Coronary artery (tissue), 2 donors: ENCODE data around the gene ARNT2.

Experiments
- DNase-seq: peaks from one replicate; pipeline ENCODE4 v3.0.0-alpha.2; 2017; ENCODE audit warnings: low spot score
- H3K27ac ChIP-seq, 2 donors: fragments of 200-600 bp; sonication (generic); one replicate each; pipeline ENCODE4 v1.5.1; 2016 to 2019
- H3K4me3 ChIP-seq: fragments of 200-600 bp; sonication (generic); 2 replicates; pipeline ENCODE4 v1.5.1; 2016; ENCODE audit warnings: mild to moderate bottlenecking, moderate library complexity
- CTCF ChIP-seq: fragments of 200-600 bp; sonication (generic); IDR thresholded peaks from one replicate; pipeline ENCODE4 v1.5.1; 2019; ENCODE audit warnings: antibody characterized with exemption

ARNT2 gene

GRCh38 chr15:80476036-80476435 lies 71.9 kb downstream of the ARNT2 start:
- no peak for DNase-seq
- H3K27ac ChIP-seq = no peak overlapping the region
- no peak overlapping the region for H3K4me3 ChIP-seq
- TF ChIP-seq CTCF = no peak

GRCh38 chr15:80478075-80478474 lies 73.9 kb downstream of the ARNT2 start:
- H3K27ac ChIP-seq = peak overlapping the region in 1 of 2 donors; percentile 35
- H3K4me3 ChIP-seq = no peak overlapping the region
- DNase-seq = no peak
- no peak for TF ChIP-seq CTCF

- no peak for DNase-seq
- Histone ChIP-seq H3K27ac (peak overlapping the region in 1 of 2 donors; percentile 77), H3K4me3 (no peak overlapping the region)
- TF ChIP-seq CTCF = no peak
These were observed 75.0 kb downstream of the ARNT2 start for GRCh38 chr15:80479191-80479590.

- no peak overlapping the region for H3K4me3 ChIP-seq
- H3K27ac ChIP-seq = peak overlapping the region; percentile 26 to 77
- no peak for TF ChIP-seq CTCF
- DNase-seq = no peak
These were observed 76.1 kb downstream of the ARNT2 start for GRCh38 chr15:80480171-80480811.

- peak overlapping the region; percentile 26 to 77 for H3K27ac ChIP-seq
- H3K4me3 ChIP-seq = no peak overlapping the region
- no peak for DNase-seq
- TF ChIP-seq CTCF = no peak
These were observed 76.7 kb downstream of the ARNT2 start for GRCh38 chr15:80480909-80481308.

- H3K4me3 ChIP-seq = no peak overlapping the region
- DNase-seq = no peak
- H3K27ac ChIP-seq = no peak overlapping the region
- no peak for TF ChIP-seq CTCF
These were observed 78.5 kb downstream of the ARNT2 start for GRCh38 chr15:80482696-80483095.

GRCh38 chr15:80483725-80484161 lies 79.6 kb downstream of the ARNT2 start:
- DNase-seq = no peak
- TF ChIP-seq CTCF = no peak
- Histone ChIP-seq H3K4me3 (no peak overlapping the region), H3K27ac (peak overlapping the region in 1 of 2 donors; percentile 10)
